K562 (cell line): ENCODE measurements around the gene PDHX. TPM values are rescaled to one million over a fixed set of nuclear protein-coding genes. Genes with fewer than 3 reads are reported as not detected.

Source experiments
- ATAC-seq: fragments of 200-7000 bp; cut with Tn5 transposase; 3 replicates; pipeline ENCODE4 v1.9.1; 2020; ENCODE audit warnings: moderate library complexity
- BruUV-seq: library from RNA; stranded (reverse); fragments of 400-500 nt; replicated peaks from 2 replicates; lab custom pipeline; 2021; lab: Mats Ljungman, UMichigan
- CTCF ChIA-PET: fragments of 300-600 bp; formaldehyde crosslinking; extraction: SDS; loops from one replicate; lab custom pipeline; 2021; ENCODE audit warnings: low intra/inter-chr PET ratio; lab: Yijun Ruan, JAX
- POLR2A ChIA-PET: fragments of 300-600, 350-650 bp; sonication (Branson Sonifier 250); formaldehyde crosslinking; extraction: SDS; loops from one replicate; lab custom pipeline; 2021; ENCODE audit warnings: antibody characterized with exemption, inconsistent platforms; lab: Yijun Ruan, JAX
- DNase-seq, 4 experiments: peaks; one replicate each; pipeline versions ENCODE4 v3.0.0 to v3.0.0-alpha.2; 2011 to 2018; ENCODE audit warnings: low spot score in 3 of 4, mixed read lengths in 3 of 4; ENCODE audit errors: extremely low read depth in 1 of 4
- FAIRE-seq: peaks from 2 replicates; lab custom pipeline; 2011; peaks lifted over from hg19 to GRCh38; lab: Jason Lieb, UNC
- H2AFZ ChIP-seq: 2 replicates; pipeline ENCODE4 v1.6.0; 2011; ENCODE audit warnings: low read depth, low read length, control low read depth, inconsistent platforms
- H3K27ac ChIP-seq: fragments of 200-600 bp; 3 replicates; pipeline ENCODE4 v1.8.0; 2011; ENCODE audit warnings: low read depth, mild to moderate bottlenecking, control low read depth, inconsistent platforms, low read length, moderate library complexity, mixed read lengths; ENCODE audit errors: extremely low read depth
- H3K27me3 ChIP-seq, 2 experiments: fragments of 300-600 bp in 1 of 2; 2 replicates in 1 of 2; 3 replicates in 1 of 2; pipeline versions ENCODE4 v1.6.0 to v1.8.0; 2011; ENCODE audit warnings: inconsistent platforms in 2 of 2, low read length in 2 of 2, mild to moderate bottlenecking in 1 of 2, mixed read lengths in 1 of 2, moderate library complexity in 1 of 2; ENCODE audit not compliant: control insufficient read depth in 2 of 2, insufficient read depth in 2 of 2
- H3K36me3 ChIP-seq: fragments of 300-600 bp; 3 replicates; pipeline ENCODE4 v1.8.0; 2011; ENCODE audit warnings: mild to moderate bottlenecking, low read length, inconsistent platforms; ENCODE audit not compliant: control insufficient read depth, insufficient read depth
- H3K4me1 ChIP-seq, 2 experiments: fragments of 200-600 bp in 1 of 2; replicated peaks in 1 of 2; 2 replicates in 1 of 2; 3 replicates in 1 of 2; pipeline versions ENCODE4 v1.5.1 to v1.8.0; 2011; ENCODE audit warnings: inconsistent platforms in 2 of 2, low read length in 2 of 2, mild to moderate bottlenecking in 1 of 2, mixed read lengths in 1 of 2, moderate library complexity in 1 of 2; ENCODE audit not compliant: control insufficient read depth in 2 of 2, insufficient read depth in 2 of 2
- H3K4me2 ChIP-seq: 2 replicates; pipeline ENCODE4 v1.6.1; 2011; ENCODE audit warnings: low read length, control low read depth, inconsistent platforms, mixed read lengths; ENCODE audit not compliant: insufficient read depth
- H3K4me3 ChIP-seq: fragments of 200-600 bp; sonication (generic), shearing (Covaris generic); 2 replicates; pipeline ENCODE4 v1.5.1; 2016; ENCODE audit warnings: control low read depth, inconsistent platforms
- H3K79me2 ChIP-seq: fragments of 200-600 bp; 3 replicates; pipeline ENCODE4 v1.8.0; 2011; ENCODE audit warnings: low read length, inconsistent platforms; ENCODE audit not compliant: control insufficient read depth, insufficient read depth
- H3K9ac ChIP-seq, 2 experiments: 2 replicates each; pipeline versions ENCODE4 v1.6.0 to v1.6.1; 2011; ENCODE audit warnings: low read depth in 2 of 2, low read length in 2 of 2, control low read depth in 1 of 2, inconsistent platforms in 1 of 2, mild to moderate bottlenecking in 1 of 2, mixed read lengths in 1 of 2; ENCODE audit not compliant: insufficient read depth in 1 of 2
- H3K9me1 ChIP-seq: one replicate; pipeline ENCODE4 v1.6.0; 2011; ENCODE audit warnings: inconsistent platforms, mild to moderate bottlenecking, low read length, moderate library complexity; ENCODE audit not compliant: control insufficient read depth, insufficient read depth
- H3K9me3 ChIP-seq: replicated peaks from 2 replicates; pipeline ENCODE4 v1.5.1; 2011; ENCODE audit warnings: low read depth, low read length, inconsistent platforms; ENCODE audit not compliant: control insufficient read depth, insufficient read depth
- H4K20me1 ChIP-seq: replicated peaks from 2 replicates; pipeline ENCODE4 v1.6.1; 2011; ENCODE audit warnings: low read length, inconsistent platforms, mixed read lengths; ENCODE audit not compliant: control insufficient read depth, insufficient read depth
- ARID1B ChIP-seq: fragments of 450-650 bp; IDR thresholded peaks from 2 replicates; pipeline ENCODE4 v1.6.1; 2016; ENCODE audit warnings: antibody characterized with exemption, mild to moderate bottlenecking, inconsistent platforms
- ETV6 ChIP-seq, 3 experiments: fragments of 150-350 bp in 1 of 3; sonication (generic) in 1 of 3; formaldehyde crosslinking in 1 of 3; IDR thresholded peaks; 2 replicates each; pipeline versions ENCODE4 v1.6.1 to v1.8.0; 2014 to 2022; ENCODE audit warnings: borderline replicate concordance in 2 of 3, low read depth in 2 of 3, antibody characterized with exemption in 1 of 3, low read length in 1 of 3, mild to moderate bottlenecking in 1 of 3, missing genetic modification reagents in 1 of 3
- EZH2 ChIP-seq: IDR thresholded peaks from 2 replicates; pipeline ENCODE4 v1.6.1; 2012; ENCODE audit warnings: low read depth, mild to moderate bottlenecking, inconsistent platforms, low read length, borderline replicate concordance
- FOXP1 ChIP-seq: sonication (generic); formaldehyde crosslinking; IDR thresholded peaks from 2 replicates; pipeline ENCODE4 v1.8.0; 2022; ENCODE audit warnings: mild to moderate bottlenecking, missing genetic modification reagents
- KLF6 ChIP-seq: fragments of 250-450 bp; sonication (Bioruptor Pico); IDR thresholded peaks from 2 replicates; pipeline ENCODE4 v1.4.0; 2020; ENCODE audit warnings: mild to moderate bottlenecking, moderate library complexity, borderline replicate concordance
- ZNF212 ChIP-seq: fragments of 450-650 bp; formaldehyde crosslinking; IDR thresholded peaks from 2 replicates; pipeline ENCODE4 v1.4.0; 2020; ENCODE audit warnings: mild to moderate bottlenecking
- ZNF766 ChIP-seq: fragments of 200-800 bp; sonication (Bioruptor generic); conservative IDR thresholded peaks from 2 replicates; pipeline ENCODE4 v1.6.1; 2016; ENCODE audit warnings: missing genetic modification characterization, missing compliant biosample characterization
- ZSCAN29 ChIP-seq: fragments of 450-650 bp; IDR thresholded peaks from 2 replicates; pipeline ENCODE4 v1.6.1; 2017
- WGBS: fragments of 100-300 bp; shearing (Covaris generic); methylation state at CpG from one replicate; pipeline ENCODE4 v1.1.6; 2016; ENCODE audit warnings: low coverage, mixed read lengths; ENCODE audit not compliant: insufficient coverage; ENCODE audit errors: missing lambda C conversion rate; 5-methylcytosine and 5-hydroxymethylcytosine counted together
- in situ Hi-C: fragments of 300-500 bp; cut with MboI; formaldehyde crosslinking; loops from 4 replicates; pipeline ENCODE4 v1.15.0; 2018; ENCODE audit warnings: inconsistent platforms, mixed read lengths
- intact Hi-C: fragments of 100-400 bp; cut with micrococcal nuclease; formaldehyde crosslinking; loops from 2 replicates; pipeline ENCODE4 v1.14.2; 2022
- polyA plus RNA-seq, 8 experiments: library from polyadenylated mRNA; depleted of rRNA in 4 of 8; stranded (reverse) in 5 of 8; unstranded in 3 of 8; fragments of >200 nt; fragmentation: Nextera tagmentation in 2 of 8; fragmentation: Illumina TruSeq in 1 of 8; extraction: Ambion mirVana in 2 of 8; extraction: Trizol in 1 of 8; gene quantifications; 2 replicates each; pipeline versions ENCODE4 v1.2.1 to v1.2.3, GENCODE V29; 2011 to 2014; ENCODE audit warnings: inconsistent platforms in 1 of 8, missing spikeins in 1 of 8
- total RNA-seq, 7 experiments: library from RNA; depleted of rRNA in 6 of 7; stranded (reverse); fragments of >200 nt in 6 of 7; fragmentation: Illumina TruSeq in 2 of 7; extraction: Trizol in 2 of 7; gene quantifications; 2 replicates each; pipeline versions ENCODE4 v1.2.1 to v1.2.3, GENCODE V29; 2011 to 2021; ENCODE audit warnings: low replicate concordance in 1 of 7

PDHX gene
- total and polyA plus RNA-seq, 9 of the 15 experiments (the other 6 are each of a cell fraction or from before 2014, with no cell fraction given) = 20.8 to 43.5 (median 31.2) TPM

GRCh38 chr11:35011389-35011788 lies 95.0 kb downstream of the PDHX start:
- 41% methylated on average over 4 of the region's 4 CpGs for WGBS
- ATAC-seq (no peak), FAIRE-seq (no peak), DNase-seq (no peak)
- in situ Hi-C loops (no loop called here), intact Hi-C loops (no loop called here)
- Histone ChIP-seq H3K27me3 (no peaks in the 10 kb centered on the region), H3K9me1 (no peaks in the 10 kb centered on the region), H3K9me3 (no peaks in the 10 kb centered on the region), H3K79me2 (no peaks in the 10 kb centered on the region), H4K20me1 (no peaks in the 10 kb centered on the region), H3K4me2 (no peak overlapping the region), H3K36me3 (no peaks in the 10 kb centered on the region), H2AFZ (no peak overlapping the region), H3K4me1 (no peaks in the 10 kb centered on the region), H3K27ac (no peak overlapping the region), H3K9ac (no peak overlapping the region), H3K4me3 (no peak overlapping the region)
- no TSS peak for BruUV-seq
- ChIA-PET CTCF (no interaction called here), POLR2A (interaction anchor here (1.7 kb wide), 1 partner anchor 18 kb away, joined by 5 read pairs; no protein-coding TSS in a partner anchor)
- no peak for TF ChIP-seq ETV6 (IDR thresholded peaks at IDR 0.05; ENCODE audit: borderline replicate concordance in 1 of 2, low read depth in 2 of 2, low read length in 1 of 2)
- TF ChIP-seq ETV6 (CRISPR knock-in tag; IDR thresholded peaks at IDR 0.05; ENCODE audit: borderline replicate concordance) = no peak
- TF ChIP-seq ARID1B = no peak
- no peak for TF ChIP-seq ZNF766 (CRISPR knock-in tag)
- TF ChIP-seq ZSCAN29 = no peak
- TF ChIP-seq ZNF212 (CRISPR knock-in tag) = no peak
- no peak for TF ChIP-seq KLF6
- TF ChIP-seq FOXP1 (CRISPR knock-in tag) = no peak
- no peak for TF ChIP-seq EZH2
